Ramos (cell line): ENCODE data around the gene ORC5.

Experiments
- in situ Hi-C: fragments of 300-500 bp; cut with MboI; formaldehyde crosslinking; loops from one replicate; pipeline ENCODE4 v1.14.3; 2022; ENCODE audit warnings: low sequenced_read_pairs; ENCODE audit not compliant: unreplicated experiment

ORC5 gene

GRCh38 chr7:104135760-104136558 lies 71.9 kb downstream of the ORC5 start:
- in situ Hi-C loops, result no loop called here

- in situ Hi-C loops, result no loop called here
Measured at GRCh38 chr7:104133238-104133637, 74.6 kb downstream of the ORC5 start.

GRCh38 chr7:104130726-104131125 lies 77.1 kb downstream of the ORC5 start:
- in situ Hi-C loops, result no loop called here

- in situ Hi-C loops, result no loop called here
Measured at GRCh38 chr7:104127204-104127603, 80.6 kb downstream of the ORC5 start.

GRCh38 chr7:104126411-104126841 lies 81.4 kb downstream of the ORC5 start:
- in situ Hi-C loops, result no loop called here

GRCh38 chr7:104124893-104125477 lies 82.8 kb downstream of the ORC5 start:
- in situ Hi-C loops, result no loop called here

GRCh38 chr7:104124469-104124868 lies 83.3 kb downstream of the ORC5 start:
- in situ Hi-C loops, result no loop called here

GRCh38 chr7:104123786-104124185 lies 84.0 kb downstream of the ORC5 start:
- in situ Hi-C loops, result no loop called here

- in situ Hi-C loops, result no loop called here
Measured at GRCh38 chr7:104113788-104114187, 94.0 kb downstream of the ORC5 start.

- in situ Hi-C loops, result no loop called here
Measured at GRCh38 chr7:104112623-104113022, 95.2 kb downstream of the ORC5 start.

GRCh38 chr7:104111271-104111670 lies 96.5 kb downstream of the ORC5 start:
- in situ Hi-C loops, result no loop called here

GRCh38 chr7:104106108-104106905 lies 101.5 kb downstream of the ORC5 start:
- in situ Hi-C loops, result no loop called here

- in situ Hi-C loops, result no loop called here
Measured at GRCh38 chr7:104098890-104099289, 108.9 kb downstream of the ORC5 start.

- in situ Hi-C loops, result no loop called here
Measured at GRCh38 chr7:104096683-104097082, 111.1 kb downstream of the ORC5 start.

GRCh38 chr7:104093127-104093526 lies 114.7 kb downstream of the ORC5 start:
- in situ Hi-C loops, result no loop called here

GRCh38 chr7:104091242-104091641 lies 116.6 kb downstream of the ORC5 start:
- in situ Hi-C loops, result no loop called here

GRCh38 chr7:104089612-104090011 lies 118.2 kb downstream of the ORC5 start:
- in situ Hi-C loops, result no loop called here

- in situ Hi-C loops, result no loop called here
Measured at GRCh38 chr7:104089061-104089460, 118.8 kb downstream of the ORC5 start.
